ENCODE measurements around the gene TIPIN.
A peak's percentile ranks its signal among the peaks of the same experiment; 100 is the strongest.

The TIPIN gene

GRCh38 chr15:66298803-66299251 is 57.7 kb downstream of the TIPIN start:
- DNase-seq (ENCODE audit: low spot score) = no peak

DNA sequence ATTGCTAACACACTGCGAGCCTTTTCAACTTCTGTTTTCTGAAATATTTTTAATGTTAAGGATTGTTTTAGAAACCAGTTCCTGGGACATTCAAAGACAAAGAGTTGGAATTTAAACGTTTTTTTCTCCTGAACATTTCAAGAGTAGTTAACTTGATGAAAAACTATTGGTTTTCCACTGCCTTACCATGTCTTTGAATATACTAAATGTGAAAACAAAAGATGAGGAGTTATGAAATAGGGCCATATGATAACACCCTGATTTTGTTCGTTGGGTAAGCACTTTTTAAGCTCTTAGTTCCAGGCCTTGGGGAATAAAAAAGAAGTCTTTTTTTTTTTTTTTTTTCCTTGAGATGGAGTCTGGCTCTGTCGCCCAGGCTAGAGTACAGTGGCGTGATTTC is 60.3 kb downstream of the TIPIN start:
- DNase-seq (ENCODE audit: low spot score) = no peak

- DNase-seq (ENCODE audit: low spot score) = peak; percentile 66
Observed at GRCh38 chr15:66294932-66295235, 61.6 kb downstream of the TIPIN start.

GRCh38 chr15:66294157-66294931 is 62.1 kb downstream of the TIPIN start:
- peak; percentile 50 for DNase-seq (ENCODE audit: low spot score)

- DNase-seq (ENCODE audit: low spot score) = peak; percentile 54
Observed at GRCh38 chr15:66293419-66294156, 62.9 kb downstream of the TIPIN start, which contains the start of gene DIS3L. TSS of gene DIS3L (plus strand) at chr15:66293568. CDS start at chr15:66293597, 29 bp downstream.

- no peak for DNase-seq (ENCODE audit: low spot score)
Observed at GRCh38 chr15:66292571-66293418, 63.7 kb downstream of the TIPIN start.

DNA sequence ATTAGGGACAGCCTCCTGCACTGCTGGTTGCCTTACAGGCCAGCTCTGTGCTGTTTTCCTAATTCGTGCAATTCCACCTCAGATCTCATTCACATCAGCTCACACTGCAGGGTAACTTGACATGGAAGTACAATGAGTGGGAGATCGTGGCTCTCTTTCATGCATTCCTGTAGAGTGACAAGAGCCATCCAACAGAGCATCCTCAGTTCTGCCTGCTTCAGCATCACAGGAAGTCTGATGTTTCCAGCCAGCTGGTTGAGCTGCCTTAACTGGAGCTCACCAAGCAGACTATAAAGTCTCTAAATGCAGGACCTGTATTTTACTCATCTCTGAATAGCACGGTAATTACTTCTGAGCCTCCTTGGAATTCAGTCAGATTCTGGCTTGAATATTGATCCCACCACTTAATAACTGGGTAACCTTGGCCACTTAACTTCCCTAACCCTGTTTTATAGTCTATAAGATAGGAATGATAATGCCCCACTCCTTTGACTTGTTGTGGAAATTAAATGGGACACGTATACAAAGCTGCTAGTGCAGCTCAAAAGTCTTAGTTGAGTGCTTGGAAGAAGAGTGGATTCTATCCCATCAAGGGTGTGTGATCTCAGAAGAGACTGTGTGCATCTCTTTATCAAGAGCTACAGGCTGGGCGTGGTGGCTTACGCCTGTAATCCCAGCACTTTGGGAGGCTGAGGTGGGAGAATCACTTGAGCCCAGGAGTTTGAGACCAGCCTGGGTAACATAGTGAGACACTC is 64.5 kb downstream of the TIPIN start:
- DNase-seq (ENCODE audit: low spot score) = no peak

GRCh38 chr15:66290518-66290917 is 66.0 kb downstream of the TIPIN start:
- DNase-seq (ENCODE audit: low spot score) = no peak

DNA sequence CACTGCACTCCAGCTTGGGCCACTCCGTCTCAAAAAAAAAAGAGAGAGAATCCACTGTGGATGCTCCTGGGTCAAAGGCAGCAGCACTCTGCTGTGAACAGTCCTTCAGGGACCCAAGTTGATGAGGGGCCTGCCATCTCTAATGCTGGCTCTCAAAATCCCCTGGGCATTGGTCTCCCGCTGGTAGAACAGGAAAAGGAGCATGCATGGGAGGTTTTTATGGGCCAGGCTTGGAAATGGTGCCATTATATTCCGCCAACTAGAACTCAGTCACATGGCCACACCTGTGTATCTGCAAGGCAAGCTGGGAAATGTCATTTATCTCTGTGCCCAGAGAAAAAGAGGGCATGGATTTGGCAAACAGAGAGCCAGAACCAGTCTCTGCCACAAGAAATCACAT is 66.5 kb downstream of the TIPIN start:
- no peak for DNase-seq (ENCODE audit: low spot score)

DNA sequence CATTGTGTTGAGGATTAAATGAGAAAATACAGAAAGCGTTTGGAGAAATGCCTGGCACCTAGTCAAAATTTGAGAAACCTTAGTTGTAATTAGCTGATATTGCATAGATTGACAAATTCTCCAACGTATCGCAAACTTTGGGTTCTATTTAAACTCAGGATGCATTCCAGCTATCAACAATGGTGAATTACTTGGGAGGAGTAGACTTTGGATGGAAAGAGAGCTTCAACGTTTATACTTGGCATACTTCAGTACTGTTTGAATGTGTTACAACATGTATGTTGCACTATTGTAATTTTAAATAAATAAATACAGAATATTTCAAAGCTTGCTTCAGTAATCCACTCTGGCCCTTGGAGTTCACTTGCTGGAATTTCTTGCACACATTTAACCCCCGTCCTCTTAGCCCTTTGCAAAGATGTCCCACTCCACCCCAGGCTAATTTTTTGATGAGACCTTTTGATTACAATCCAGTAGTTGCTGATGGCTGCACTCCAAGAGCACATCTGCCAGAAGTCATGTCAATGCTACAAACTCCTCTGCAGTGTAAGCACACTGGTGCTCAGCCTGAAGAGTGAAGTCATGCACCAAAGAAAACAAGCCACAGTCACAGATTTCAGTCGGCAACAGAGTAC is 67.8 kb downstream of the TIPIN start:
- DNase-seq (ENCODE audit: low spot score) = peak; percentile 14

- DNase-seq (ENCODE audit: low spot score) = no peak
Observed at GRCh38 chr15:66288093-66288492, 68.4 kb downstream of the TIPIN start.

- DNase-seq (ENCODE audit: low spot score) = peak; percentile 12
Observed at GRCh38 chr15:66287461-66288057, 68.9 kb downstream of the TIPIN start.

Data from hepatic stellate cell (primary cell).